HG03460 (cell line): Measurements from ENCODE around the gene KXD1.
"Not testable (repeated sequence)": the region's sequence is repeated elsewhere in the genome, so short reads cannot be mapped to it uniquely, and the experiment has no call there.

Experiments
- ATAC-seq: cut with Tn5 transposase; IDR thresholded peaks from one replicate; pipeline ENCODE4 v1.9.1; 2021; ENCODE audit not compliant: unreplicated experiment

Gene KXD1

GRCh38 chr19:18533058-18533457 is 24.6 kb upstream of the KXD1 start:
- no peak for ATAC-seq

- ATAC-seq, result no peak
These were observed 21.2 kb upstream of the KXD1 start for GRCh38 chr19:18536475-18536874.

GRCh38 chr19:18537431-18537830 is 20.2 kb upstream of the KXD1 start:
- no peak for ATAC-seq

- ATAC-seq, result no peak
These were observed 19.6 kb upstream of the KXD1 start for GRCh38 chr19:18538115-18538514.

GRCh38 chr19:18539372-18539771 is 18.3 kb upstream of the KXD1 start:
- no peak for ATAC-seq

- ATAC-seq, result not testable (repeated sequence)
These were observed 17.5 kb upstream of the KXD1 start for GRCh38 chr19:18540200-18540599.

GRCh38 chr19:18541258-18541991 is 16.2 kb upstream of the KXD1 start:
- no peak for ATAC-seq

GRCh38 chr19:18541992-18542940 is 15.4 kb upstream of the KXD1 start:
- no peak for ATAC-seq

GRCh38 chr19:18542941-18543813 is 14.5 kb upstream of the KXD1 start, which contains the start of gene FKBP8:
Gene FKBP8, minus strand, starts transcription at chr19:18543573. Its CDS starts 1,603 bp downstream, at chr19:18541970.
- peak; percentile 85 for ATAC-seq

GRCh38 chr19:18543814-18544475 is 13.7 kb upstream of the KXD1 start:
- peak; percentile 66 for ATAC-seq

GRCh38 chr19:18551631-18552030 is 6.0 kb upstream of the KXD1 start:
- no peak for ATAC-seq

- ATAC-seq, result no peak
These were observed 509 bp downstream of the KXD1 start for GRCh38 chr19:18558202-18558555.

GRCh38 chr19:18558604-18559003 is 934 bp downstream of the KXD1 start:
- ATAC-seq, result no peak

GRCh38 chr19:18559685-18560084 is 2.0 kb downstream of the KXD1 start:
- no peak for ATAC-seq

GRCh38 chr19:18562086-18562485 is 4.4 kb downstream of the KXD1 start:
- no peak for ATAC-seq

- no peak for ATAC-seq
These were observed 9.3 kb downstream of the KXD1 start for GRCh38 chr19:18566953-18567352.

GRCh38 chr19:18568367-18568766 is 10.7 kb downstream of the KXD1 start:
- no peak for ATAC-seq

- ATAC-seq, result peak; percentile 86
These were observed 14.1 kb downstream of the KXD1 start, which contains the start of gene UBA52 for GRCh38 chr19:18571564-18572344. Gene UBA52, plus strand, starts transcription at chr19:18571857. Its CDS starts 1,444 bp downstream, at chr19:18573301.

- no peak for ATAC-seq
These were observed 17.1 kb downstream of the KXD1 start for GRCh38 chr19:18574691-18575291.
